GM12864 (cell line): Measurements from ENCODE around the gene EDIL3.

Experiments
- DNase-seq: peaks from one replicate; pipeline ENCODE4 v3.0.0-alpha.2; 2011; ENCODE audit warnings: low read depth
- H3K4me3 ChIP-seq: 2 replicates; pipeline ENCODE4 v1.5.1; 2011; ENCODE audit warnings: mild to moderate bottlenecking, low read depth, low read length, control low read depth
- CTCF ChIP-seq: IDR thresholded peaks from 2 replicates; pipeline ENCODE4 v1.5.1; 2011; ENCODE audit warnings: low read depth, mild to moderate bottlenecking, moderate library complexity, low read length, control low read depth, inconsistent platforms; ENCODE audit errors: missing control alignments

EDIL3 gene

GRCh38 chr5:84125216-84125615 is 259.5 kb downstream of the EDIL3 start:
- TF ChIP-seq CTCF: no peak
- no peak overlapping the region for H3K4me3 ChIP-seq
- no peak for DNase-seq

- no peak overlapping the region for H3K4me3 ChIP-seq
- DNase-seq: no peak
- no peak for TF ChIP-seq CTCF
Observed at GRCh38 chr5:84119252-84119651, 265.4 kb downstream of the EDIL3 start.

- TF ChIP-seq CTCF: no peak
- no peak for DNase-seq
- no peak overlapping the region for H3K4me3 ChIP-seq
Observed at GRCh38 chr5:84118551-84118950, 266.1 kb downstream of the EDIL3 start.

GRCh38 chr5:84115727-84116126 is 269.0 kb downstream of the EDIL3 start:
- TF ChIP-seq CTCF: no peak
- H3K4me3 ChIP-seq: no peak overlapping the region
- no peak for DNase-seq

- no peak for DNase-seq
- H3K4me3 ChIP-seq: no peak overlapping the region
Observed at GRCh38 chr5:84113246-84114105, 271.2 kb downstream of the EDIL3 start.

GRCh38 chr5:84092738-84093137 is 291.9 kb downstream of the EDIL3 start:
- no peak for TF ChIP-seq CTCF
- no peak overlapping the region for H3K4me3 ChIP-seq
- DNase-seq: no peak

More at GRCh38 chr5:84113246-84114105, 271.2 kb downstream of the EDIL3 start:
- no peak for TF ChIP-seq CTCF
